ENCODE measurements around the gene CRHBP.

Gene CRHBP

DNA sequence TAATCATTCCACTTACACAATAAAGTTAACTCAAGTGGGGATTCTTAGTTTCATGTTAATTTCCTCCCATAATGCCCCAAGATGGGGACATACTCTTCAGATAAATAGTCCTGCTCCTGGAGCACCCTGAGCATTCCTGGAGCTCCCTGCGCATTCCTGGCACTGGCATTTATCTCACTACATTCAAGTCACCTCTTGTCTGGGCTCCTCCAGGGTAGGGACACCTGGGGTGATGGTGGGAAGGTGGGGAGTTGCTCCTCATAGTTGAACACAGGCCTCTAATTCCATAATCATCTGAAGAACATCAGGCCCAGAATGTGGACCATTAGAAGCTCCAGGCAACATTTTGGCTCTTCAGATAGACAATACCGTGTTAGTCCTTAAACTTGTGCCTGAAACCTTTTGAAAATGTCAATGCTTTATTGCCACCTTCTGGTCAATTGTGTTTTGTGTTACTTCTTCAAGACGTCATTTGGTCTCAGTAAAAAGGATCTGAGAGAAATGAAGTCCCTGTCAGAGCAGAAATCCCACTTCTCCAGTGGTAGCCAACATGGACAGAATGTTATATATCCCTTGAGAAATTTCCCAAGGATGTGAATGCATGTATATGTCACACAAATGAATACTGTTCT is 63.2 kb downstream of the CRHBP start:
- DNase-seq (ENCODE audit: low read depth), result no peak

DNA sequence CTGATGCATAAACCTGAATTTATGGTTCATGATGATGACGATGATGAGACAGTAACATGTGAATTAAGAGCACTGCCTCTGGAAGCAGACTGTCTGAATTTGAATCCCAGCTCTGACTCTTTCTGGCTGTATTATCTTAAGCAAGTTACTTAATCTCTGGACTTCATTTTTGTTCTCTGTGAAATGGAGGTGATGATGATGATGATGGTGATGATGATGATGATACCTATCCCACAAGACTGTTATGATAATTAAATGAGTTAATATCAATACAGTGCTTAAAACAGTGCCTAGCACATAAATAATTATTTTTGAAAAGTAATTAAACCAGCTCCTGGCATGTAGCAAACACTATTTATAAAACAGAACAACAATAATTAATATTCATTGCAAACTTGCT is 64.1 kb downstream of the CRHBP start:
- no peak for DNase-seq (ENCODE audit: low read depth)

DNA sequence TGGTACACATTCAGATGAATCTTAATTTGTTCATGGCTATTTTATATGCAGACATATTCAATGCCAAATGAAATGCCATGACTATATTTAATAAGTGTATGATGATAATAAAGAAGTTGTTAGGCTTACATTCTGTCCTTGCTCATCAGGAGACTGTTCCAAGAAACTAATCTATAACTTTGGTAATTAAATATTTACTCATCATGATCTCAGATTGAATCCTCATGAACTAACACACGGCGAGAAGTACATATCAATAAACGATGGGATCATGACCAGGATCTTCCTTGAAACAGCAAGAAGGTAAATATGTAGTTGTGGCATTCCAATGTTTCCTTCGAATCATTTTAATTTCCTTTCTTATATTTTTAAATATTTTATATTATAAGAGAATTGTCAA is 64.8 kb downstream of the CRHBP start:
- DNase-seq (ENCODE audit: low read depth), result no peak
